Mesodermal cell (in vitro differentiated cells): ENCODE data around the gene NT5E.

Experiments used
- H3K27ac ChIP-seq: 2 replicates; pipeline ENCODE4 v1.7.0; 2013; ENCODE audit warnings: mild to moderate bottlenecking, low read depth, low read length, moderate library complexity; ENCODE audit not compliant: severe bottlenecking
- H3K36me3 ChIP-seq: 2 replicates; pipeline ENCODE4 v1.7.1; 2013; ENCODE audit warnings: mild to moderate bottlenecking, low read length, moderate library complexity; ENCODE audit not compliant: control insufficient read depth, insufficient read depth
- H3K4me1 ChIP-seq: one replicate; pipeline ENCODE4 v1.7.1; 2013; ENCODE audit warnings: mild to moderate bottlenecking, low read length; ENCODE audit not compliant: insufficient read depth, control insufficient read depth, poor library complexity, severe bottlenecking
- H3K4me3 ChIP-seq: 2 replicates; pipeline ENCODE4 v1.7.0; 2013; ENCODE audit warnings: low read length, control low read depth, mild to moderate bottlenecking; ENCODE audit not compliant: insufficient read depth, poor library complexity, severe bottlenecking; ENCODE audit errors: extremely low read depth
- H3K9me3 ChIP-seq: 2 replicates; pipeline ENCODE4 v1.7.1; 2013; ENCODE audit warnings: mild to moderate bottlenecking, low read length, moderate library complexity; ENCODE audit not compliant: control insufficient read depth
- WGBS, 2 experiments: methylation state at CpG; one replicate each; pipeline ENCODE4 v1.1.5; 2013; ENCODE audit warnings: missing lambda C conversion rate in 2 of 2; ENCODE audit not compliant: insufficient coverage in 2 of 2; 5-methylcytosine and 5-hydroxymethylcytosine counted together

The NT5E gene

GRCh38 chr6:85469276-85470022, 19.6 kb downstream of the NT5E start:
- Histone ChIP-seq H3K9me3 (no peaks in the 10 kb centered on the region), H3K4me1 (peaks cover 19% of the 10 kb centered on the region), H3K27ac (no peak overlapping the region), H3K36me3 (no peaks in the 10 kb centered on the region), H3K4me3 (no peak overlapping the region)
- WGBS, 2 experiments = 86 to 94% methylated on average over 2 of the region's 2 CpGs

- Histone ChIP-seq H3K4me3 (no peak overlapping the region), H3K4me1 (peaks cover 14% of the 10 kb centered on the region), H3K9me3 (no peaks in the 10 kb centered on the region), H3K27ac (no peak overlapping the region), H3K36me3 (no peaks in the 10 kb centered on the region)
- WGBS, 2 experiments = 78 to 86% methylated on average over 1 of the region's 2 CpGs
Measured at GRCh38 chr6:85470023-85470410, 20.1 kb downstream of the NT5E start.

GRCh38 chr6:85472744-85473143, 22.9 kb downstream of the NT5E start:
- Histone ChIP-seq H3K27ac (no peak overlapping the region), H3K4me3 (no peak overlapping the region), H3K36me3 (no peaks in the 10 kb centered on the region), H3K9me3 (no peaks in the 10 kb centered on the region), H3K4me1 (no peaks in the 10 kb centered on the region)
- WGBS, 2 experiments = 71% methylated on average over 1 of the region's 1 CpG; no CpG with 5 or more reads in 1 of the 2 experiments

- WGBS, 2 experiments = 80% methylated on average over 1 of the region's 1 CpG; no CpG with 5 or more reads in 1 of the 2 experiments
- H3K9me3 ChIP-seq = no peaks in the 10 kb centered on the region
- no peaks in the 10 kb centered on the region for H3K36me3 ChIP-seq
- no peak overlapping the region for H3K4me3 ChIP-seq
- H3K27ac ChIP-seq = no peak overlapping the region
- H3K4me1 ChIP-seq = no peaks in the 10 kb centered on the region
Measured at GRCh38 chr6:85473748-85474147, 23.9 kb downstream of the NT5E start.

GRCh38 chr6:85476532-85476931, 26.6 kb downstream of the NT5E start:
- H3K4me3 ChIP-seq = no peak overlapping the region
- no peak overlapping the region for H3K27ac ChIP-seq
- H3K9me3 ChIP-seq = no peaks in the 10 kb centered on the region
- 82 to 83% methylated on average over 2 to 3 of the region's 4 CpGs for WGBS, 2 experiments
- no peaks in the 10 kb centered on the region for H3K4me1 ChIP-seq
- H3K36me3 ChIP-seq = no peaks in the 10 kb centered on the region

- H3K4me1 ChIP-seq = peaks cover 3% of the 10 kb centered on the region
- no peaks in the 10 kb centered on the region for H3K9me3 ChIP-seq
- H3K27ac ChIP-seq = no peak overlapping the region
- H3K36me3 ChIP-seq = no peaks in the 10 kb centered on the region
- no peak overlapping the region for H3K4me3 ChIP-seq
- WGBS, 2 experiments = 100% methylated on average over 1 of the region's 1 CpG
Measured at GRCh38 chr6:85479208-85479607, 29.3 kb downstream of the NT5E start.

GRCh38 chr6:85482206-85482904, 32.5 kb downstream of the NT5E start:
- H3K9me3 ChIP-seq = no peaks in the 10 kb centered on the region
- no peak overlapping the region for H3K27ac ChIP-seq
- H3K4me3 ChIP-seq = no peak overlapping the region
- H3K4me1 ChIP-seq = peaks cover 3% of the 10 kb centered on the region
- WGBS, 2 experiments = 96 to 97% methylated on average over 5 to 8 of the region's 8 CpGs
- H3K36me3 ChIP-seq = no peaks in the 10 kb centered on the region

- H3K4me3 ChIP-seq = no peak overlapping the region
Measured at GRCh38 chr6:85482905-85483700, 33.2 kb downstream of the NT5E start.

GRCh38 chr6:85483846-85484245, 34.0 kb downstream of the NT5E start:
- no peaks in the 10 kb centered on the region for H3K9me3 ChIP-seq
- H3K4me1 ChIP-seq = peaks cover 3% of the 10 kb centered on the region
- no peak overlapping the region for H3K27ac ChIP-seq
- 80 to 89% methylated on average over 3 to 4 of the region's 4 CpGs for WGBS, 2 experiments
- H3K4me3 ChIP-seq = no peak overlapping the region
- H3K36me3 ChIP-seq = no peaks in the 10 kb centered on the region

More at GRCh38 chr6:85482905-85483700, 33.2 kb downstream of the NT5E start:
- WGBS, 2 experiments = 25 to 31% methylated on average over 8 of the region's 10 CpGs
- H3K36me3 ChIP-seq = no peaks in the 10 kb centered on the region
- H3K9me3 ChIP-seq = no peaks in the 10 kb centered on the region
- H3K27ac ChIP-seq = no peak overlapping the region
- H3K4me1 ChIP-seq = peaks cover 3% of the 10 kb centered on the region

GRCh38 chr6:85484948-85485347, 35.1 kb downstream of the NT5E start:
- 98% methylated on average over 5 of the region's 5 CpGs for WGBS, 2 experiments
- Histone ChIP-seq H3K4me1 (peaks cover 3% of the 10 kb centered on the region), H3K27ac (no peak overlapping the region), H3K4me3 (no peak overlapping the region), H3K36me3 (no peaks in the 10 kb centered on the region), H3K9me3 (no peaks in the 10 kb centered on the region)
